ENCODE results near the gene MAP3K12.

Gene MAP3K12

DNA sequence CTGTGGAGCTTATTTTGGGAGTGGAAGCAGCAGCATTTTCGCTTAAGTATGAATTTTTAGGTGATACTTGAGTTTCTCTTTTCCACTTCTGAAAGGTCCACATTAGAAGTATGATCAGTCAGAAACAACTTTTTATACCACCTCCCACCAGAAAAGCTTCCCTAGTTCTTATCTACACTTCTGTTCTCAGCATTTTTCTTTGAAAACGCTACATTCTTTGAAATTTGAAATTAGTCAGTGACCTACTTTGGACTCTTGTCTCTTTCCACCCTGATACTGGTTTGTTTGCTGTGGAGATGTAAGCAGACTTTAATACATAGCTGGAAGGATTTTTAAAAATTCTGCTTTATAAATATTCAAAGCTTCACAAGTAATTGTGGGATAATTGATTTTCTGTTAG lies 25.2 kb downstream of the MAP3K12 start:
- in situ Hi-C loops (cut with HindIII; ENCODE audit: low sequenced_read_pairs) = no loop called here
- no peak for TF ChIP-seq CTCF (IDR thresholded peaks at IDR 0.05; ENCODE audit: low read depth, low read length, missing control alignments)
- DNase-seq (ENCODE audit: low read depth) = no peak
- H3K4me3 ChIP-seq (ENCODE audit: low read depth, low read length) = no peak overlapping the region

DNA sequence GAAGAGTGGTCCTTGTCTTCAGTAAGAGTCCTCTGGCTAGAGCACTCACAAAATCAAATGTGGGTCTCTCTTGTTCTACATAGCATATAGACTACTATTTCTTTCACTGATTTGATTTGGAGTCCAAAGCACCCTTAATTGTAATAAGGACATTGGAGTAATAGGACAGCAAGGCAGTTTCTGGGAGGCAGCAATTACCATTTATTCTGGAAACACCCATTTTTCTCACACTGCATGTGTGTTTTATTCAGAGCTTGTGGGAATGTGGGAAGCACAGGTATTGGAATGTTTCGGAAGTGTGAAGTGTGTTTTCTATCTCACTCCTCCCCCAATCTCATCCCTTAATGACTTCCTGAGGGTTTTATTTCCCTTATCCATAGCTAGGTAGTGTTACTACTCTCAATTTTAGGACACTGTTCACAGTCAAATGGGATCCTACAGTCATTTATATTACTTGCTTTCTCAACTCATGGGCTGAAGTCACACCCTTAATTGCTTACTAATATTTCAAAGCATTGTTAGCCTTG lies 27.1 kb downstream of the MAP3K12 start:
- TF ChIP-seq CTCF (IDR thresholded peaks at IDR 0.05; ENCODE audit: low read depth, low read length, missing control alignments) = no peak
- no peak for DNase-seq (ENCODE audit: low read depth)
- in situ Hi-C loops (cut with HindIII; ENCODE audit: low sequenced_read_pairs) = no loop called here
- no peak overlapping the region for H3K4me3 ChIP-seq (ENCODE audit: low read depth, low read length)

DNA sequence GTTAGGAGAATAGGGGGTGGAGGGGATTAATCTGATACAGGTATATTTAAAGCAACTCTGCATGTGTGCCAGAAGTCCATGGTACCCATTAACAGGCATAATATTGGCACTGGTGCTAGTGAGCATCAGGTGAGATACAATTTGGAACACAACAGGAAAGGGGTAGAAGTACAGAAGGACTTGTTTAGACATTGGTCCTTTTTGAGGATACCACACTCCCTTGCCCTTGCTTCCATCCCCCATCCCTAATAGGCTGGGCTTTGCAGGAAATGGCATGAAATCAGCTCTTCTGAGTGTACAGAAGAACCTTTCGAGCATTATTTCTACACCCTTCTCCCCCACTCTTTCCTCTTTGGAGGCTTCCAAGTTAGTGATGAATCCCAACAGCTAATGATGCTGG lies 31.0 kb downstream of the MAP3K12 start:
- in situ Hi-C loops (cut with HindIII; ENCODE audit: low sequenced_read_pairs) = no loop called here
- no peak for TF ChIP-seq CTCF (IDR thresholded peaks at IDR 0.05; ENCODE audit: low read depth, low read length, missing control alignments)
- no peak overlapping the region for H3K4me3 ChIP-seq (ENCODE audit: low read depth, low read length)
- no peak for DNase-seq (ENCODE audit: low read depth)

DNA sequence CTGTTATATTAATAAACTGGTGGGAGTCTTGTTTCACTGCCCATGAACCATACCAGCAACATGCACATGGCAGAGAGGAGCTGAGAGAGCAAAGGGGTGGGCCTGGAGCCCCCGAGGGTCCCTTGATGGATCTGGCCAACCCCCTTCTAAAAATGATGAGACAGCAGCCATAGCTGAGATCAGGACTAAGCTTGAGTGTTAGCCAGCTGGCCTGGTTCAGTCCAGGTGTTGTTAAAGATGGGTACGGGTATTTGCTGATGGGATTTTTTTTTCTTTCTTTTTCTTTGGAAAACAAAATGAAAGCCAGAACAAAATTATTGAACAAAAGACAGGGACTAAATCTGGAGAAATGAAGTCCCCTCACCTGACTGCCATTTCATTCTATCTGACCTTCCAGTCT lies 31.4 kb downstream of the MAP3K12 start:
- TF ChIP-seq CTCF (IDR thresholded peaks at IDR 0.05; ENCODE audit: low read depth, low read length, missing control alignments) = no peak
- no peak for DNase-seq (ENCODE audit: low read depth)
- in situ Hi-C loops (cut with HindIII; ENCODE audit: low sequenced_read_pairs) = no loop called here
- no peak overlapping the region for H3K4me3 ChIP-seq (ENCODE audit: low read depth, low read length)

- H3K4me3 ChIP-seq (ENCODE audit: low read depth, low read length) = no peak overlapping the region
- in situ Hi-C loops (cut with HindIII; ENCODE audit: low sequenced_read_pairs) = no loop called here
- no peak for TF ChIP-seq CTCF (IDR thresholded peaks at IDR 0.05; ENCODE audit: low read depth, low read length, missing control alignments)
- DNase-seq (ENCODE audit: low read depth) = no peak
These were observed 32.2 kb downstream of the MAP3K12 start for GRCh38 chr12:53467082-53467481.

- in situ Hi-C loops (cut with HindIII; ENCODE audit: low sequenced_read_pairs) = no loop called here
- TF ChIP-seq CTCF (IDR thresholded peaks at IDR 0.05; ENCODE audit: low read depth, low read length, missing control alignments) = no peak
- no peak for DNase-seq (ENCODE audit: low read depth)
- H3K4me3 ChIP-seq (ENCODE audit: low read depth, low read length) = no peak overlapping the region
These were observed 32.6 kb downstream of the MAP3K12 start for GRCh38 chr12:53466640-53467039.

DNA sequence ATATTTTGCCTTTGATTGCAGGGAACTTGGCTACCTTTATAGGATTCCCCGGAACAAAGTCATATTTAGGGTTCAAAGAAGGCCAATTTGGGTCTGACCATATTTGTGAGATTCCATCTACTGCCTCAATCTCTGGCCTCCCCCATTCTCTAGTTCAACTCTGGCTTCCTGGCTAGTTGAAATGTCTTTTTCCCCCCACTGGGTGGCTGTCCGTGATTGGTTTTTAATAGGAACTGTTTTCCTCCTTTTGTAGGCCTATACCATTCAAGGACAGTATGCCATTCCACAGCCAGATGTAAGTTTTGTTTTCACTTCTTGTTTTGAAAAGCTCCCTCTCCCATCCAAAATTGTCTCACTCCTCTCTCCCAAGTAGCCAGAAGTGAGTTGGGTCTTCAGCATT lies 33.6 kb downstream of the MAP3K12 start:
- in situ Hi-C loops (cut with HindIII; ENCODE audit: low sequenced_read_pairs) = no loop called here
- no peak for DNase-seq (ENCODE audit: low read depth)
- H3K4me3 ChIP-seq (ENCODE audit: low read depth, low read length) = no peak overlapping the region
- no peak for TF ChIP-seq CTCF (IDR thresholded peaks at IDR 0.05; ENCODE audit: low read depth, low read length, missing control alignments)
